Measurements from ENCODE around the gene HSPBAP1. TPM values are rescaled to one million over a fixed set of nuclear protein-coding genes. Genes with fewer than 3 reads are reported as not detected.

HSPBAP1 gene
- total and polyA plus RNA-seq, 2 of the 4 experiments (the other 2 are of a cell fraction) = 2.6 to 4.8 TPM

- H3K4ac ChIP-seq (ENCODE audit: low read depth, low read length) = no peak overlapping the region
- no peaks in the 10 kb centered on the region for H3K36me3 ChIP-seq (ENCODE audit: control insufficient read depth, insufficient read depth, low read length)
- DNase-seq = no peak
- H3K9me1 ChIP-seq (ENCODE audit: insufficient read depth, low read length) = 0 out of 2 replicates have a peak, but pooled peaks cover 2% of the 10 kb centered on the region
- no peak overlapping the region for H2BK5ac ChIP-seq (ENCODE audit: low read depth, low read length, poor library complexity, severe bottlenecking)
- H4K5ac ChIP-seq (ENCODE audit: low read depth, low read length) = no peak overlapping the region
- no peaks in the 10 kb centered on the region for H3K9me3 ChIP-seq (ENCODE audit: control insufficient read depth, insufficient read depth, low read length)
- ChIA-PET POLR2A (ENCODE audit: unreplicated experiment) (no interaction called here), CTCF (no interaction called here)
- no TSS peak for BruUV-seq (replicated peaks)
- H3K9ac ChIP-seq (ENCODE audit: low read depth, low read length) = no peak overlapping the region
- no peak overlapping the region for H3K4me2 ChIP-seq (ENCODE audit: low read depth, low read length)
- no peak for ATAC-seq (ENCODE audit: low read depth)
- H3K56ac ChIP-seq (ENCODE audit: extremely low read depth, insufficient read depth, low read length) = no peak overlapping the region
- no peak overlapping the region for H2AK5ac ChIP-seq (ENCODE audit: low read depth, low read length)
- H3K23ac ChIP-seq (ENCODE audit: low read depth, low read length) = no peak overlapping the region
- in situ Hi-C loops (cut with MboI; ENCODE audit: low sequenced_read_pairs) (no loop called here), dilution Hi-C loops (cut with HindIII; ENCODE audit: low sequenced_read_pairs, unreplicated experiment) (no loop called here), intact Hi-C loops (cut with micrococcal nuclease) (no loop called here)
- no peak overlapping the region for H2BK120ac ChIP-seq (ENCODE audit: low read depth, low read length)
- TF ChIP-seq MAFK (IDR thresholded peaks at IDR 0.05; ENCODE audit: low read depth, low read length) = peak; percentile 92
- TF ChIP-seq NFE2L2 (IDR thresholded peaks at IDR 0.05; ENCODE audit: low read depth, low read length) = no peak
- no CpG with 5 or more reads among the region's 3 CpGs for WGBS, 2 experiments (ENCODE audit: extremely low coverage in 2 of 2, insufficient read length in 1 of 2)
- 0 out of 2 replicates have a peak, but pooled peaks cover 2% of the 10 kb centered on the region for H3K4me1 ChIP-seq (ENCODE audit: control insufficient read depth, insufficient read depth, low read length)
- H2BK20ac ChIP-seq (ENCODE audit: low read depth, low read length) = no peak overlapping the region
- no peak overlapping the region for H3K14ac ChIP-seq (replicated peaks; ENCODE audit: low read depth, low read length)
- H2BK15ac ChIP-seq (ENCODE audit: low read depth, low read length) = no peak overlapping the region
- no peak overlapping the region for H4K91ac ChIP-seq (ENCODE audit: insufficient read depth, low read depth, low read length)
- no peaks in the 10 kb centered on the region for H3K27me3 ChIP-seq (ENCODE audit: control insufficient read depth, insufficient read depth, low read length)
- no peaks in the 10 kb centered on the region for H4K20me1 ChIP-seq (ENCODE audit: insufficient read depth, low read length)
- no peak overlapping the region for H3K18ac ChIP-seq (ENCODE audit: low read depth, low read length)
- no peak overlapping the region for H2AFZ ChIP-seq (replicated peaks; ENCODE audit: low read length, poor library complexity)
- no peak overlapping the region for H4K8ac ChIP-seq (ENCODE audit: low read depth in 2 of 2, low read length in 2 of 2)
- H3K79me1 ChIP-seq (ENCODE audit: low read depth in 1 of 2, low read length in 2 of 2) = no peaks in the 10 kb centered on the region
- H2AK9ac ChIP-seq (replicated peaks; ENCODE audit: low read depth, low read length, poor library complexity) = no peak overlapping the region
- no peak overlapping the region for H3K4me3 ChIP-seq (ENCODE audit: insufficient read depth, low read depth, low read length)
- no peak overlapping the region for H3K27ac ChIP-seq (ENCODE audit: insufficient read depth, low read length)
Observed at GRCh38 chr3:122760453-122761271, 33.0 kb downstream of the HSPBAP1 start.
